Subcutaneous adipose tissue (tissue), 4 donors: ENCODE results near the gene MAGEA9. TPM values are rescaled to one million over a fixed set of nuclear protein-coding genes. Genes with fewer than 3 reads are reported as not detected.
"Not testable (repeated sequence)": the region's sequence is repeated elsewhere in the genome, so short reads cannot be mapped to it uniquely, and the experiment has no call there.

Experiments used
- CTCF ChIP-seq: fragments of 450-650 bp; IDR thresholded peaks from one replicate; pipeline ENCODE4 v1.5.1; 2016; ENCODE audit warnings: low read depth, mild to moderate bottlenecking, control low read depth, antibody characterized with exemption, moderate library complexity
- total RNA-seq, 4 donors: library from RNA; depleted of rRNA; stranded (reverse); fragments of >200 nt; gene quantifications; one replicate each; pipeline ENCODE4 v1.1.0, GENCODE V29; 2016

Gene MAGEA9
- total RNA-seq, 4 donors from 2014 or later = not detected

GRCh38 chrX:149773768-149774167 is 8.0 kb upstream of the MAGEA9 start, which contains the start of gene HSFX1:
Gene HSFX1 (plus strand): TSS chrX:149774068. CDS start chrX:149774682, 614 bp downstream.
- TF ChIP-seq CTCF = not testable (repeated sequence)

- TF ChIP-seq CTCF = no peak
These were observed 17.5 kb downstream of the MAGEA9 start for GRCh38 chrX:149799095-149799714.

- no peak for TF ChIP-seq CTCF
These were observed 18.2 kb downstream of the MAGEA9 start for GRCh38 chrX:149799938-149800337.

DNA sequence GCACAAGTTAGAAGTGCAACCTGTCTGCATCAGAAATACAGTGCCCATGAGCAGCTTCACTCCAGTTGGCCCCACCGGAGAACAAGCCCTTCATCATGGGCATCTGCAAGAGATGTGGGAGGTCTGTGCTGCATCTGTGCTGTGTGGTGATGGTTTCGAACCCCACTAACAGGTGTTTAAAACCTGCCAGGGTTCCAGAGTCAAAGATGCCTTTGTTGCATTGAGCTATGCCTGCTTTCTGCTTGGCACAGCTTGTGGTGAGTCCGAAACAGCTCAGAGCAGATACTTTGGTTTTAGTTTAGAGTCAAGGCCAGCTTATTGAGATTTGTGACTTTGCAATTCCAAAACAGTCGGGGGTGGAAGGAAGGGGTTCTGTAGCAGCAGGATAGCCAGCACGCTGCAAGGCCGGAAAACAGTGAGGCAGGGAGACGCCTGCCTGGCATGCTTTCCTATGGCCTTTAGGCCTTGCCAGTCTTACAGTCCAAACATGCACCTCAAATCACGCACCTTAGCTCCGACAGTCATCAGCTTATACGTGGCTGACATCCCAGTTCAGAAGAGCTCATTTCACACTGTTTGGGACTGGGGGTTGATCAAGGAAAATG is 21.8 kb downstream of the MAGEA9 start:
- TF ChIP-seq CTCF = no peak

DNA sequence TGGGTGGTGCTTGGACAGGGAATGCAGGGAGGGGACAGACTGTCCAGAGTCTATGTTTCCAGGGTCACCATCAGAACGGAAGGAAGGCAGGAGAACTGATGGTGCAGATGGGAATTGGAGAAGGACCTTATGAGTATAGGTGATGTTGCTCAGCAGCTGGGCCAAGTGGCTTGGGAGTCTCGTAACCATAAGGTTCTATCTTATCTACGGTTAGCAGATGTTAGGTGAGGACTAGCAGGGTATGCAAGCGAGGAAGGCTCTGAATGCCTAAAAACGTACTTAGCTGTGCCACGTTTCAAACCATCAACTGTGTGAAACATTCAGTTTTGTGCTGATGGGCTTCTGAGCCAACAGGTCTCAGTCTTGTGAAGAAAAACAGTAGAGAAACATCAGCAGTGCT is 22.4 kb downstream of the MAGEA9 start:
- TF ChIP-seq CTCF = no peak

GRCh38 chrX:149807747-149808458 is 26.2 kb downstream of the MAGEA9 start:
- no peak for TF ChIP-seq CTCF

DNA sequence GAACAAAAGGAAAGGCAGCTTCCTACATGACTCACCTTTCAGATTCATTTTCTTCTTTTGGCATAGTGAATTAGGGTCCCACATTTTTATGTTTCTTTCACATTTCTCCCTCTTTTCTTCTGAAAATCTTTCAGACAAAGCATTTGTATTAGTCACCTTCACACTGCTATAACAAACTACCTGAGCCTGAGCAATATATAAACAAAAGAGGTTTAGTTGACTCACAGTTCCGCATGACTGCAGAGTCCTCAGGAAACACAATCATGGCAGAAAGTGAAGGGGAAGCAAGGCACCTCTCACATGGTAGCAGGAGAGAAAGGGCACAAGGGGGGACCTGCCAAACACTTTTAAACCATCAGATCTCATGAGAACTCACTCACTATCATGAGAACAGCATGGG is 36.9 kb downstream of the MAGEA9 start:
- TF ChIP-seq CTCF = no peak
